Pons (tissue), 1 donor: ENCODE measurements around the gene PTGR1.

Source experiments
- DNase-seq: peaks from one replicate; pipeline ENCODE4 v3.0.0-alpha.2; 2016; ENCODE audit warnings: low spot score

Gene PTGR1

DNA sequence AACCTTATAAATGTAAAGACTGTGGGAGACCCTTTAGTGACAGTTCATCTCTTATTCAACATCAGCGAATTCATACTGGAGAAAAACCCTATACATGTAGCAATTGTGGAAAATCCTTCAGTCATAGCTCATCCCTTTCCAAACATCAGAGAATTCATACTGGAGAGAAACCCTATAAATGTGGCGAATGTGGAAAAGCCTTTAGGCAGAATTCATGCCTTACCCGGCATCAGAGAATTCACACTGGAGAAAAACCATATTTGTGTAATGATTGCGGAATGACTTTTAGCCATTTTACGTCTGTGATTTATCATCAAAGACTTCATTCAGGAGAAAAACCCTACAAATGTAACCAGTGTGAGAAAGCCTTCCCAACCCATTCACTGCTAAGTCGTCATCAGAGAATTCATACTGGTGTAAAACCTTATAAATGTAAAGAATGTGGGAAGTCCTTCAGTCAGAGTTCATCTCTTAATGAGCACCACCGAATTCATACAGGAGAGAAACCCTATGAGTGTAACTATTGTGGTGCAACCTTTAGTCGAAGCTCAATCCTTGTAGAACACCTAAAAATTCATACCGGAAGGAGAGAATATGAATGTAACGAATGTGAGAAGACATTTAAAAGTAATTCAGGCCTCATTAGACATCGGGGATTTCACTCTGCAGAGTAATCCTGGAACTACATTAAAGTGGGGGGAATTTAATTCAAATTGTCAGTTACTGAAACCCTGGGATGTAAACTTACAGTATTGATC lies 56.8 kb downstream of the PTGR1 start:
- no peak for DNase-seq

DNA sequence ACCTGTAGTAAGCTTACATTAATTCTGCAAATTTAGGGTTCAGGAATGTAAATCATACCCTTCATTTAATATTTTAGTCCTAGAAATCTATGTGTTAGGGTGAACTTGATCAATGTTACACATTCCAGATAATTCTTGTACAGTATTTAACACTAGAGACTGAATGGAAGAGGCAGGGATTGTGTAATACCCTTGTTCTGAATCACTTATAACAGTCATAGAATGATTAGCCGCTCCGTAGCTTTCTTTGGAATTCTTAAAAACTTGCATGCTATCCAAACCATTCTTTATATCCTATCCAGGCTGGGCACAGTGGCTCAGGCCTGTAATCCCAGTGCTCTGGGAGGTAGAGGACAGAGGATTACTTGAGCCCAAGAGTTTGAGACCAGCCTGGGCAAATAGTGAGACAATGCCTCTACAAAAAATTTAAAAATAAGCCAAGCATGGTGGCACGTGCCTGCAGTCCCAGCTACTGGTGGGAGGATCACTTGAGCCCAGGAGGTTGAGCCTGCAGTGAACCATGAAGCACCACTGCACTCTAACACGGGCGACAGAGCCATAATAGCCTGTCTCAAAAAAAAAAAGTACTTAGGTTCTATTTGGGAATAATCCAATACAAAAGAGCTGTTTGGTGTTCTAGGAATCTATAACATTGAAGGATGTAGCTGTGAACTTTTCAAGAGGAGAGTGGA lies 66.2 kb downstream of the PTGR1 start:
- DNase-seq: no peak

DNA sequence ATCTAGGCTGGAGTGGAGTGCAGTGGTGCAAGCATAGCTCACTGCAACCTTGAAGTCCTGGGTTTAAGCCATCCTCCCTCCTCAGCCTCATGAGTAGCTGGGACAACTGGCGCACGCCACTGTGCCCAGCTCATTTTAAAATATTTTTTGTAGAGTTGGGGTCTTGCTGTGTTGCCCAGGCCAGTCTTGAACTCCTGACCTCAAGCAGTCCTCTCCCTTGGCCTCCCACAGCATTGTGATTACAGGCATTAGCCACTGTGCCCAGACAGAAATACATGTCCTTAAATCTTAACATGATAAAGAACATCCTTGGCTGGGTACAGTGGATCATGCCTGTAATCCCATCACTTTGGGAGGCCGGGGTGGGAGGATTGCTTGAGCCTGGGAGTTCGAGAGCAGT lies 67.7 kb downstream of the PTGR1 start:
- no peak for DNase-seq

DNA sequence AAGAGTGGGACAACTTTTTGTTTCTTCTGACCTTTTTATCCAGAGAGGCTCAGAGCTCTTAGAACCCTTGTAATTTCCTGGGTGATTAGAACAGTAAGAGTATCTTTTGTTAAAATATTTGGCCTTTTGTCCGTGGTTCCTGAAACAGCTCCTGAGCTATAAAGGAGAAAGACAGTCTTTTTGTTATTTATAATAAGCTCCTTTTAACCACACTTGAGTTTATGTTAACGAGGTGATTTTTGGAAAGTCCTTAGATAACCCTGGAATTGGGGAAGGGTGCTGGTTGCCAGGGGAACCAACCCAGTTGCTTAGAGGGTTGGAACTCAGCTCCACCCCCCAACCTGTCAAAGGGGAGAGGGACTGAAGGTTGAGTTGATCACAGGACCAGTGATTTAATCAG lies 69.7 kb downstream of the PTGR1 start:
- no peak for DNase-seq

DNA sequence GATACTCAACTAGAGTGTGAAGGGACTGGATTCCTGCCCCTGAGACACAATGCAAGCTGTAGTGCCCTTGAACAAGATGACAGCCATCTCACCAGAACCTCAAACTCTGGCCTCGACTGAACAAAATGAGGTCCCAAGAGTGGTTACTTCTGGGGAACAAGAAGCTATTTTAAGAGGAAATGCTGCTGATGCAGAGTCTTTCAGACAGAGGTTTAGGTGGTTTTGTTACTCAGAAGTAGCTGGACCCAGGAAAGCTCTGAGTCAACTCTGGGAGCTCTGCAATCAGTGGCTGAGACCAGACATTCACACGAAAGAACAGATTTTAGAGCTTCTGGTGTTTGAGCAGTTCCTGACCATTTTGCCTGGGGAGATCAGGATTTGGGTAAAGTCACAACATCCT lies 72.1 kb downstream of the PTGR1 start:
- DNase-seq: no peak

DNA sequence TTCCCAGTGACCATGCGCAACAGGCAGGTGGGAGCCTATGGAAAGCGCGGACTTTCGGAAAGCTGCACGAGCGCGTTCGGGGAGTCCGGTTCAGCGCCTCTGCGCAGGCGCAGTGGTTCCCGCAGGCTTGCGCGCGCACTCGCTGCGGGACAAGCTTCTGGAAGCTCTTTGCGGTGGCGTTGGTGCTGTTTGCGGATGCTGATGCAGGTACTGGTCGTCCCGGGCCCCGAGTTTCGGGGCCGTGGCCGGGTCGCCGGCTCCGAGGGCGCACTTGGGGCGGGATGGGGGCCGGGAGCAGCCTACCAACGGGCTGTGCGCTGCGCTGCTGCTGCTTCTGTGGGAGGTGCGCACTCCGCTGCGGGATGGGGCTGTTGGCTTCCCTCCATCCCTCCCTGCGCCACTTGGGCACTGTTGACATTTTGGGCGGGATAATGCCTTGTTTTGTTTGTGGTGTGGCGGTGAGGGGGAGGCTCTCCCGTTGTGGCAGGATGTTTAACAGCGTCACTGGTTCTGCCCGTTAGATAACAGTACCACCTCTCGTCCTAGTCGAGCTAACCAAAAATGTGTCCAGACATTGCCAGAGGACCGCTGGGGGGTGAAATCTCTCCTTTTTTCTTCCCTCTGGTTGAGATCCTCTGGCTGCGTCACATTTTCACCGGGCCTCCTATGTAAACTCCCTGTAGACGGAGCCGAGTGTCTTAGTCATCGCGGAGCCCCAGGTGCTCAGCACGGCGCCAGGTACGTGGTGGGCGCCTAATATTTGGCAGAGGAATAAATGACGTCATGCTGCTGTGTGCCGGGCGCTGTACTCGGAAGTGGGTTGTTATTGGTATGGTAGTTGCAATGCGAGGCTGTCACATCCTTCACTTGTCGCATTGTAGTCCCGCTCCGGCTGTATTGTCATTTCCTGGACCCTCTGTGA lies 74.1 kb downstream of the PTGR1 start, which contains the start of gene ZNF483:
ZNF483 (plus strand) TSS at position 124 of the 922 bp plus-strand sequence. CDS start 2,217 bp downstream, outside the sequence.
- DNase-seq: peak; percentile 75

DNA sequence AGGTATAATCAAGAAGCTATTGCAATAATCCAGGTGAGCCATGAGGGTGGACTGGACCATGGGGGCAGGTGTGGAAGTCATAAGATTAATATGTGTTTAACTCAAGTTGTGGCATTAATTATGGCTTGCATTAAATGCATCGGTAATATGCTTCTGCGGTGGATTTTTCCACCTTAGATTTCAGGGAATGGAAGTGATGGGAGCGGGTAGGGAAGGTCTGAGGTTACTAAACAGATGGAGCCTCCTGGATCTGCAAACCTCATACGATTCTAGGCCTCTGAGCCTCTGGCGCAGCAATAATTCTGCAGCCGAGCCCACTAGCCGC lies 74.8 kb downstream of the PTGR1 start:
- DNase-seq: no peak

DNA sequence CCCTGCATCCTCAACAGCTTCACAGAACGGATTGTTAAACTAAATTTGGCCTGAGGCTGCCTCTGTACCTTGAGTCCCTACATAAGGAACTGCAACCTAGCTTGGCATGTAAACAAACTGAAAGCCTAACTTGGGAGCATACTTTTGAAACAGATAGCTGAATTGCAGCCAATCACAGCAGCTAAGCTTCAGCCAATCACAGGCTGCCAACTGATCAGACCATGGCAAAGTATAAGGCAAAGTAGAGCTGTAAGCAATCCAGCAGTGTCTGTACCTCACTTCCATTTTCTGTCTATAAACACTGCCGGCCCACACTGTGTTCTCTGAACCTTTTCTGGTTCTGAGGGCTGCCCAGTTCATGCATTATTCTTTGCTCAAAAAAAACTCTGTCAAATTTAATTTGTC lies 83.4 kb downstream of the PTGR1 start:
- DNase-seq: no peak

DNA sequence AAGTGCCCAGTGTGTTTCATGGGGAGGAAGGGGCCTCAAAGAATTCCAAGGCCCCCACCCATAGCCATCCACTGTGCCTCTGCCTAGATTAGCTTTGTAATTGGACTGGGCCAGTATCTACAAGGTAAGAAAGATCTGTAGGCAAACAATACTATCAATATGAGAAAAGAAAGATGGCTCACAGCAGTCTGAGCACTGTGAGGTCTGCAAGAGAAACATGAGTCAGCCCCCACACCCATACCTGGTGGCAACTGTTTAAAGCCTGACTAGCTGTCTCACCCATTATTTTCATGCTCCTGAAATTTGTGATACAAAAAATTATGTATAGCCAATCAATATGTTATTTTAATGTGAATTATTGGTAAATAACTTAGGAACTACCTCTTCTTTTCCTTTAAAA lies 84.5 kb downstream of the PTGR1 start:
- DNase-seq: no peak
